Measurements from ENCODE around the gene PABPN1L.

The PABPN1L gene

DNA sequence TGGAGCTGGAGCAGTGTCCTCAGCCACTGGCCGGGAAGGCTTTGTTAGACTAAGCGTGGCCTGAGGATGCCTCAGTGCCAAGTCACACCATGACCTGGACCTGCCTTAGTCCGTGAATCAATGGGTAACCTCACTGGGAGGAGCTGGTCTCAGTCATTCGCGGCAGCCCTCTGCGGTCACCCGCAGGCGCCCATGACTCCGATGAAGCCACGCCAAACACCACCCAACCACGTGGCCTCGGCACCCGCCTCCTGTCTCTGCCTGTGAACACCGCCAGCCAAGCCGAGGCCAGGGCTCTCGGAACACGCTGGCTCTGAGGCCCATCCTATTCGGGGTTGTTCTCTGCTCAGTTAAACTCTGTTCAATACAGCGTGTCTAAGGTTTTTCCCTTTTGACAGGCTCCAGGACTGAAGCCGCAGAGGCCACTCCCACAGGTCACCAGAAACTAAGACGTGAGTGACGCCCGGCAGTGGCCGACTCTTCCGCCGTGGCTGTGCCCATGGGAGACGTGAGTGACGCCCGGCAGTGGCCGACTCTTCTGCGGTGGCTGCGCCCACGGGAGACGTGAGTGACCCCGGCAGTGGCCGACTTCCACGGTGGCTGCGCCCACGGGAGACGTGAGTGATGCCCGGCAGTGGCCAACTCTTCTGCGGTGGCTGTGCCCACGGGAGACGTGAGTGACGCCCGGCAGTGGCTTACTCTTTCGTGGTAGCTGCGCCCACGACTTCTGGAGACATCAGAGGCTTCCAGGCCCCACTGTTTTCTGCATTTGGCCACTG lies 16.8 kb upstream of the PABPN1L start:
- DNase-seq: no peak

GRCh38 chr16:88882358-88883030 lies 16.0 kb upstream of the PABPN1L start:
- no peak for DNase-seq

DNA sequence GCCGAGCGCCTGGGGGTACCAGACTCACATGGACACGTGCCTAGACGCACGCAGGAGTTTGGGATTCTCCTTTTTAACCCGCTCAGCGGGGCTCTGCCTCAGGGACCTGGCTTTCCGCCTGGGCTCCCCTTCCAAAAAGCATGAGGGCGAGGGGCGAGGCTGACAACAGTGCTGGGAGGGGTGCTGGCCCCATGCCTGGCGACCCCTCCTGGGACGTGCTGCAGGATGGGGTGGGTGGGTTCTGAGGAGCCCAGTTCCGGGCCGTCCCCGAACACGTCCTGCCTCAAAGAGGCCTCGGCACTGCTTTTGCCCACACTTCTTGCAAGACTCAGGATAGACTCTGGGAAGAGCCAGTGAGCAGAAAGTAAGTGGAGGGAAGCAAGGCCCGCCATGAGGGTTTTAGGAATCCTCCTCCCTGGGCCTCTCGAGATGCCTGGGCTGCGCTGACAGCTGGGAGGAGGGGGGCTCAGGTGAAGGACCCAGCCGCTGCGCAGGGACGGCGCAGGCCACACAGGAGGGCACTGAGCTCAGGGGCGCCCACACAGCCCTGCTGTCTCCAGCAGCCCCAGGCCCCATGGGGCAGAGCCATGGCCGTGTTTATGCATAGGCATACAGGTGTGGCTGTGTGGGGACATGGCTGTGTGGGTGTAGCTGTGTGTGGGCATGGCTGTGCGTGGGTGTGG lies 15.4 kb upstream of the PABPN1L start:
- no peak for DNase-seq

GRCh38 chr16:88881007-88881615 lies 14.7 kb upstream of the PABPN1L start:
- no peak for DNase-seq

GRCh38 chr16:88880226-88881006 lies 14.0 kb upstream of the PABPN1L start:
- no peak for DNase-seq

DNA sequence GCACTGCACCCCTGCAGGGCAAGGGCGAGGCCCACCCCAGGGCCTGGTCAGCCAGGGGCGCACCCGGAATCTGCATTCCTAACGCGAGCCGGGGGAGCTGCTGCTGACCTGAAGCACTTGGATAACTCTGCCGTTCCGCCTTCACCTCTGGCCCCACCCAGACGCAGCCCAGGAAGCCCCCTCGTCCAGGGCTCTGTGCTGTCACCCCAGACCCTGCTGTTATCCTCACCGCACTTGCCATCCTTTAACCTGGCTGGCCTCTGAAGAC lies 13.3 kb upstream of the PABPN1L start:
- no peak for DNase-seq

- no peak for DNase-seq
These were observed 12.7 kb upstream of the PABPN1L start for GRCh38 chr16:88878967-88879787.

DNA sequence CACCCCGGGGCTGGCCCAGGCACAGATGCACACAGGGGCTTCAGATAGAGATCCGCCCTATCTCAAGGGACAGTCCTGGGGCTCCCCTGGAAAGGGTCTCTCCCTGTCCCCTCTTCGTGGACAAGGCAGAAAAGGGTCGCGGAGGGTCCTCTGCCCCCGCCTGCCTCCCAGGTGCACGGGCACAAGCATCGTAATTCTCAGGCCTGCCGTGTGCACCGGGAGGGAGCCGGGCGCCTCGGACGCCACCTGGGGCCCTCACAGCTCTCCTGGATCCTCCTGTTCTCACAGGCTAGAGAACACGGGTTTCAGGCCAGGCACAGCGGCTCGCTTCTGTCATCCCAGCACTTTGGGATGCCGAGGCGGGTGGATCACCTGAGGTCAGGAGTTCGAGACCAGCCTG lies 11.9 kb upstream of the PABPN1L start:
- DNase-seq: no peak

GRCh38 chr16:88877564-88878289 lies 11.3 kb upstream of the PABPN1L start:
- DNase-seq: no peak

DNA sequence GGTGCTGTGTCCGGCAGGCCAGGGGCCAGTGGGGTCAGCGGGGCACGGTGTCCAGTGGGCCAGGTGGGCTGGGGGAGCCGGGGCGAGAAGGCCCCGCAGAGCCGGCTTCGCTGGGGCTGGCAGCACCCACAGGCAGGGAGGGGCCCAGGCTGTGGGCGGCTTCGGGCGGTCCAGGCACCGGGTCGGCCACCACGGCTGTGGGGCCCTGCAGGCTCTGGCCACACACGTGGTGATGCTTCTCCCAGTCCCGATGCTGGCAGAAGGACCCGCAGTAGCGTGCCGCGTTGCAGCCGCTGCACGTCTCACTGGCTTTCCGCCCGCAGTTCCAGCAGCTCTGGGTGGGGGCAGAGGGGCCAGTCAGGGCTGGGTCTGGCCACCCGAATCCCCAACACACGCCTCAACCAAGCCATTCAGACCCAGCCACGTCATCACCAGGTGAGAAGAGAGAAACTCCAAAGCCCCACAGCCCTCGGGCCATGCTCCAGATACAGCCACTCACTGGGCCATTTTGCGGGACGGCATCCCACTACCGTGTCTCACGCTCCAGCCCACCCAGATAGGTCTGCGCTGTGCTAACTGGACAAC lies 10.6 kb upstream of the PABPN1L start:
- DNase-seq: no peak

- DNase-seq: no peak
These were observed 9.3 kb upstream of the PABPN1L start for GRCh38 chr16:88875703-88876234.

GRCh38 chr16:88874938-88875599 lies 8.6 kb upstream of the PABPN1L start:
- no peak for DNase-seq

GRCh38 chr16:88872650-88873331 lies 6.3 kb upstream of the PABPN1L start:
- DNase-seq: no peak

GRCh38 chr16:88871730-88872416 lies 5.4 kb upstream of the PABPN1L start:
- DNase-seq: no peak

GRCh38 chr16:88871349-88871702 lies 4.9 kb upstream of the PABPN1L start:
- DNase-seq: no peak

DNA sequence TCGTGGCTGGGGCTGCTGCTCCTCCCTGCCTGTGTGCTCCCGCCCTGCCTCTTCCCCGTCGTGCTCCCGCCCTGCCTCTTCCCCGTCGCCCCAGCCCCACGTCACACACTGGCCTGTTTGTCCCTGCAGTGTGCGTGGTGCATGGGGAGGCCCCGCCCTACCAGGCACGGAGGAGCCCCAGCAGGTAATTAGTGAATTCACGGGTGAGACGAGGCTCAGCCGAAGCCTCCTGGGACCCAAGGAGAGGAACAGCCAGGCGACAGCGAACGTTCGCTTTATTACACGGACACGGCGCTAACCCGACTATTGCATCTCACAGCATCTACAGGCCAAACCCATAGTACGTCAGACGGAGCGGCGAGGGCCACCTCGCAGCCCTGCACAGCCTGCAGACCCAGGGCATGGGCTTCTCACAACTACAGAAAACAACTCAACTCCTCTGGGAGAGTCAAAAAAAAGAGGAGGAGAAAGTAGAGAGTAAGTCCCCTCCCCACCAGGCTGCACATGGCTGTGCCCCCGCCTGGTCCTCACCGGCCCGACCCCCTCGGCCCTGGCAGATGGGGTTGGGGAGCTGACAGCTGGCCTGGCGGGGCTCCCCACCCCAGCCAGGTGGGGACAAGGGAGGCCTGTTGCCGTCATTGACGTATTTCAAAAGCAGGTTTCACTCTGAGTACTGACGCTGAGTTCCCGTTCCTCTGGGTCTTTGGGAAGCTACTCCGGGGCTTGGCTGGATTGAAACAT lies 4.3 kb upstream of the PABPN1L start:
- DNase-seq: no peak

DNA sequence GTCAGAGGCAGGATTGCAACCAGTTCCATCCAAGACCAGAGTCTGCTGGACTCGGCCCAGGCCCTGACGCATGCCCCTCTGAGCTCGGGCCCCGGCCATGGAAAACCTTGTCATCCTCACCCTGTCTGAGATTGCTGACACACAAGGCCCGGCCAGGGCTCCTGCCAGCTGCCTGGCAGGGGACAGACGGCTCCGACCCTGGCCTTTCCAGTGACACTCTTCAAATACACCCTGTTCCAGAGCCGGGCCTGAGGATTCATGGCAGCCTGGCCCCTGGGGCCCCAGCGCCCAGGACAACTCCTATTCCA lies 3.2 kb upstream of the PABPN1L start:
- no peak for DNase-seq

DNA sequence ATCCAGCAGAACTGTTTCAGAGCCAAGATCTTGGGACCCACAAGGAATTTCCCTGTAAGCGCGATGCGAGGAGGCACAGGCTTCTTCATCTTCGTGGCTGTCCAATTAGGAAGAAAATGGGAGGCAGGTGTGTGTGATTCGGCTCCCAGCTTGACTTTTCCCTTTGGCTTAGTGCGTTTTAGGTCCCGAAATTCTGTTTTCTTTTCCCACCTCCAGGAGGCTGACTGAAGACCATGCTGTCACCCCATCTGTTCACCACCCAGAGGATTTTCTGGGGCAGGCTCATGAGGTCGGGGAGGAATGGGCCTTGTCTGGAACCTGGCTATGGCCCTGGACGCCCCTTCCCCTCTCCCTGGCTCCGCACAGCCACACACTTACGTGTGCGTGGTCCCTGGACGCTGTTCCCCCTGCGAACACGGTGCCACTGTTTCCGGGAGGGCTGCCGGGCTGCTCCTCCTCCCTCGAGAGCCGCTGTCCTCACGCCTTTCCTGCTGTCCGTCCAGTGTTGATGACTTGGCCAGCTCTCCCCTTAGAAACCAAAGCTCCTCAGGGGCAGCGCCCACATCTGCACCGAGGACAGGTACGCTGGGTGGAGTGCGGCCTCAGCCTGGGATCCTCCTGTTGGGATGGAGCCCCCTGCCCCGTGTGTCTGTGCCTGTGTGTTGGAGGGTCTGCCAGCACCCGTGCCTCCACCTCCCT lies 2.7 kb upstream of the PABPN1L start:
- no peak for DNase-seq

Data from stimulated activated CD4-positive, alpha-beta T cell treated with anti-CD3 and anti-CD28 coated beads, Interleukin-4, amount 100 ng/mL, for 1 hour (primary cell).